HL-60/S4 treated with phorbol 12-myristate 13-acetate at 8.2 ng/mL for 4 days and 3 days (cell line): ENCODE measurements around the gene ABCF3.

Source experiments
- in situ Hi-C: fragments of 300-500 bp; cut with MboI; formaldehyde crosslinking; loops from 2 replicates; pipeline ENCODE4 v1.15.0; 2022; ENCODE audit warnings: low sequenced_read_pairs

The ABCF3 gene

DNA sequence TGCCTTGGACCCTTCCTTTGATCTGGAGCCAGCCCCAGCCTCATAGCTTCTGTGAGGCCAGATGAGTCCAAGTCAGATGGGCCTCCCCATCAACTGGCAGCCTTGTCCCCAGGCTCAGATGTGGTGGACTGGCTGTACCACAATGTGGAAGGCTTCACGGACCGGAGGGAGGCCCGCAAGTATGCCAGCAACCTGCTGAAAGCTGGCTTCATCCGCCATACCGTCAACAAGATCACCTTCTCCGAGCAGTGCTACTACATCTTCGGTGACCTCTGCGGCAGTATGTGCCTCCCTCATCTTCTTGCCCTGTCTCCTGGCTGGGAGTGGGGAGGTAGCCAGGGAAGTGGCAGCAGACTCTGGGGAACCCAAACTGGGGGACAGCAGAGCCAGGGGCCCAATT lies 18.2 kb upstream of the ABCF3 start:
- in situ Hi-C loops, result no loop called here

DNA sequence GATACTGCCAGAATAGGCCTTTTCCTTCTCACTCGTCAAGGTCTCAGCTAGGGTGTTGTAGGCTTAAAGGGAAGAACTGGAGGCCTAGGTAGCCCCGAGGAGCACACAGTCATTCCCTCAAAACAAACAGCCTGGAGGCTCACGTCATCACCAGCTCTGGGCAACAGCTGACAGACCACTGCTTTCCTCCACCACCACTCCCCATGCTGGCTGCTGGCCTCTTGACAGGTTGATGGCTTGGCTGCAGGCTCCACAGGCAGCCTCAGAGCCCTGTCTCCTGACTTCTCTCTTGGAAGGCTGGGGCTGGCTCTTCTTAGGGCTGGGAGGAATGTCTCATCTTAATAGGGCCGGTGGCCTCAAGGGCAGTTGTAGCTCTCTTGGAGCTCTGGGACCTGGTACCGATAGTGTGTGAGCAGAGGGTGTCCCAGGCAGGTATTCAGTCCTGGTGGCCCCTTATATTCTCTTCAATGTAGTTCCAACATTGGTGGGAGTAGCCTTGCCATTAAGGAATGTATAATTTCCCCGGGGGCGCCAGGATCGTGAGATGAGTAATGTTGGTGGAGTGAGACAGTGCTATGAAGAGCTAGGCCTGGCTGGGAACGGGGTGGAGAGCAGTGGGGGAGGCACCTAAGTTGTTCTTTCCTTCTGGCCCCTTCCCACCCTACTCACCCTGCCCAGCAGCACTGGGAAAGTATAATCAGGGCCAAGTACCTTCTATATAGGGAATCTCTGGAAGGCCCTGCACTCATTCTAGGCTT lies 17.5 kb upstream of the ABCF3 start:
- in situ Hi-C loops, result no loop called here

DNA sequence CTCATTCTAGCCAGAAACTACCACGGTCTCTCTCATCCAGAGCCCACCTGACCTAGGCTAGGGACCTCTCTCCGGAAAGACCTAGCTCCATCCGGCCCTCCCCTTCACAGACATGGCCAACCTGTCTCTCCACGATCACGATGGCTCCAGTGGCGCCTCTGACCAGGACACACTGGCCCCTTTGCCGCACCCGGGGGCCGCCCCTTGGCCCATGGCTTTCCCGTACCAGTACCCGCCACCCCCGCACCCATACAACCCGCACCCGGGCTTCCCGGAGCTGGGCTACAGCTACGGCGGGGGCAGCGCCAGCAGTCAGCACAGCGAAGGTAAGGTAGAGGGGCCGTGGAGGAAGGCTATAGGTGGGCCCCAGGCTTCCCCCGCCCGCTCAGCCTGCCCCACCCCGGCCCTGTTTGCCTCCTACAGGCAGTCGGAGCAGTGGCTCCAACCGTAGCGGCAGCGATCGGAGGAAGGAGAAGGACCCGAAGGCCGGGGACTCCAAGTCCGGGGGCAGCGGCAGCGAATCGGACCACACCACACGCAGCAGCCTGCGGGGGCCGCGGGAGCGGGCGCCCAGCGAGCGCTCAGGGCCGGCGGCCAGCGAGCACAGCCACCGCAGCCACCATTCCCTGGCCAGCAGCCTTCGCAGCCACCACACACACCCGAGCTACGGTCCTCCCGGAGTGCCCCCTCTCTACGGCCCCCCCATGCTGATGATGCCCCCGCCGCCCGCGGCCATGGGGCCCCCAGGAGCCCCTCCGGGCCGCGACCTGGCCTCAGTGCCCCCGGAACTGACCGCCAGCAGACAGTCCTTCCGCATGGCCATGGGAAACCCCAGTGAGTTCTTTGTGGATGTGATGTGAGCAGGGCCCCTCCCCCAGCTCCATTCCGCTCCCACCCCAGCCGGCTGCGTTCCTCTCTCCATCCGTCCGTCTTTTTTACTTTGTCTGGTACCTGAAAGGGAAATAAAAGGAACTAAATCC lies 15.8 kb upstream of the ABCF3 start:
- in situ Hi-C loops, result no loop called here

DNA sequence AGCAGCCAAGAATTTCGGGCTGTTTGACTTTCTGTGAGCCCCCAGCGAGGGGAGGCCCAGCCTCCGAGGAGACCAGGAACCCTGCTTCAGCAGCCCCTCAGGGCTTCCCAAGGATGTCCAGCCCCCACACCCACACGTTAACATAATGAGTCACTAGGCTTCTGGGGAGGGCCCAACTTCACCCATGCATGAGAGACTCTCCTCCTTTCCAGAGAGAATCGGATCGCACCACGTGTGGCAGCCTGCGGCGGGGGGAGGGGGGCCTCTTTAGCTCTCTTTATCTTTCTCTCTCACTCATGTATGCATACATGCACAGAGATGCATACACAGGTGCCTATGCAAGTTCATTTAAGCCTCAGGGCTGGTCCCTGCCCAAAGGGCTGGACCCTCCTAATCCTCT lies 14.4 kb upstream of the ABCF3 start:
- in situ Hi-C loops, result no loop called here

DNA sequence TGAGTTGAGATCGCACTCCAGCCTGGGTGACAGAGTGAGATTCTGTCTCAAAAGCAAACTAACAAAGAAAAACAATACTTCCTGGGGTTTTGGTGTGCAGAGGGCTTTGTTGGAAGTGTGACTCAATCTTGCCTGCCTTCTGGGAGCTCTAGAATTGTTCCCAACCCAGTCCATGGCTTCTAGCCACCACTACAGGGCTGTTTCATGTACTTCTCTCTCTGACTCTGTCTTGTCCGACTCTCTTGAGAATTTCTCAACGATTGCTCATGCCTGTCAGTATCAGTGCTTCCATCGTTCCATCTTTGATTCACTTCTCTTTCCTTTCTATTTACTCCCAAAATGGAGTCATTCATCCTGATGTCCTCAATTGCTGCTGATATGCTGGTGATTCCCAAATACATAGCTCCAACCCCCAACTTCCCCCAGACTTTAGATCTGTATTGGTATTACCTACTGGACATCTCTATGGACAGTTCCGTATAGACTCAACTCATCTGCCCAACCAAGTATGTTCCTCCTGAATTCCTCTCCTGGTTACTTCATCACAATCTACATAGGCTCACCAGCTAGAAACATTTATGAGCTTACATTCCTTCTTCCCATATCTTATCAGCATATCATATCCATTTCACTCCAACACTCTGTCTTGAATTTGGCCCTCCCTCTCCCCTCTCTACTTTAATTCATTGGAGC lies 13.2 kb upstream of the ABCF3 start:
- in situ Hi-C loops, result no loop called here

DNA sequence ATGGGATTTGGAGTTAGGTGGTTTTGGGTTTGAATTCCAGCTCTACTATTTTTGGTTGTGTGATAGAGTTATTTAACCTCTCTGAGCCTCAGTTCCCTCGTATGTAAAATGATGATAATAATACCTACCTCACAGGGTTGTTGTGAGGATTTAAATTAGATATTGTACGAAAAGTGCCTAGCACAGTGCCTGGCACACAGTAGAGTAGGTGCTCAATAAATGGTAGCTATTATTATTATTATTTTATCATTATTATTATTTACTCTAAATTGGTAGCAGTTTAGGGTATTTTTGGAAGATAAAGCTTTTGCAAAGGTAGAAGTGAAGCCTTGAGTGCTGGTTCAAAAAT lies 12.7 kb upstream of the ABCF3 start:
- in situ Hi-C loops, result no loop called here

DNA sequence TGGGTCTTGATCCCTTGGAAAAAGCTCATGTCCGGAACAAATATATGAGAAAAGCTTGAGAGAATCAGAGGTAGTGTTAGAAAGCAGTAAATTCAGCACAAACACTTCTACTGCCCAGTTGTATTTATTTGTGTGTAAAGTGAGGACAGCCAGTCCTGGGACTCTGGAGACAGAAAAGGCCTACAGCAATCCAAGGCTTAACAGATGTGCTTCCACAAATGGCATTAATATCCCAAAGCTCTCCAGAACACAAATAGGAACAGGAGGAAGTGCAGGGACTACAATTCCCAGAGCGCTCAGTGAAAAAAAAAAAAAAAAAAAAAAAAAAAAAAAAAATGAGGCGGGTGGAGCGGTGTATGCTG lies 11.7 kb upstream of the ABCF3 start:
- in situ Hi-C loops, result no loop called here

DNA sequence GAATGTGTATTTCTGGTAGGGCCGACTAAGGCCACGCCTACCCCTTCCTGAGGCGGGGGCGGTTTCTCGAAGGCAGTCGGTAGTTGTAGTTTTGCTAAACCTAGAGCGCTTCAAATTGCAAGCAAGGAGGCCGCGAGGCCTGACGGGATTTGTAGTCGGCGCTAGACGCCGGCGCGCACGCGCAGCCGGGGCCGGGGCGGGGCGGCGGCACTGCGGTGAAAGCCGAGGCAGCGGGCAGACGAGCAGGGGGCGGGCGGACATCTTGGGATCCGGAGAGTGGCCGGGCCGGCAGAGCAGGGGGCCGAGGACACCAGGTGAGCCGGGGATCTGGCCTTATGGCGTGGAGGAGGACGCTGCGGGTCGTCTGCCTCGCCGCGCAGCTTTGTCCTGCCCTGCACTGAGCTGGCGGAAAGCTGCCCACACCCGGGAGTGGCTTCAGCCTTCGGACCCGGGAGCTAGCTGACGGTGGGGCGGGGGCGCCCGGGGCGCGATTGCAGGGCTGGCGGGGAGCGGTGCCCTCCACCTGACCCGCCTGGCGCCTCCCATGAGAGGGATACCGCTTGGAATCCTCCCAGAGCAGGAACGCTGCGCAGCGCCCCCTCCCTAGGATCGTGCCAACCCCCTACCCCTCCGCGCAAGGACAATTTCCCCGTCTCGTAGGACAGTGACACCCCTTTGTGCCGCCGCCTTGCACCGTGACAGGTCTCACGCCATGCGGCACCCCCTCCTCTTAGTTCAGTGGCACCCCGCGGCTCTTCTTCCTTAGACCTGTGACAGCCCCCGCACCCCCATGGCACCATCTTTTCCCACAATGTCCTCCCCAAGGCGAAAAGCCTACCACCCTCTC lies 11.1 kb upstream of the ABCF3 start, which contains the start of gene AP2M1:
AP2M1 (plus strand) TSS at position 210 of the 847 bp plus-strand sequence. CDS start 2,139 bp downstream, outside the sequence.
- in situ Hi-C loops, result no loop called here

DNA sequence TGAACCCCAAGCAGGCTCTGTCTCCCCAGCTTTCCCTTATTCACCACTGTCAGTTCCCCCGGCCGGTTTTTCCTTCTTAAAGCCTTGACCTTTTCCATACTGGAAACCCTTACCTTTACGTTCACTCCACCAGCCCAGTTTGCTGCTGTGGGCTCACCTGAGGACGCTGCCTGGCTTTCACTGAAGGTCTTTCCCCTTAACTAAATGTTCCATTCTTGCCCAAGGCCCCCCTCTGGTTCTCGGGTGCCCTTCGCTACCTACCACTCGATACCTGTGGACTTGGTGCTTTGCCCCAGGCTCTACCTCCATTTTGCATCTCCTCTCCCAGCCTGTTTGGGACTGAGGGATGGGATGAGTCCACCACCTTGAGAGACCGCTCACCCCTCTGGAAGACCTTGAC lies 10.5 kb upstream of the ABCF3 start:
- in situ Hi-C loops, result no loop called here

DNA sequence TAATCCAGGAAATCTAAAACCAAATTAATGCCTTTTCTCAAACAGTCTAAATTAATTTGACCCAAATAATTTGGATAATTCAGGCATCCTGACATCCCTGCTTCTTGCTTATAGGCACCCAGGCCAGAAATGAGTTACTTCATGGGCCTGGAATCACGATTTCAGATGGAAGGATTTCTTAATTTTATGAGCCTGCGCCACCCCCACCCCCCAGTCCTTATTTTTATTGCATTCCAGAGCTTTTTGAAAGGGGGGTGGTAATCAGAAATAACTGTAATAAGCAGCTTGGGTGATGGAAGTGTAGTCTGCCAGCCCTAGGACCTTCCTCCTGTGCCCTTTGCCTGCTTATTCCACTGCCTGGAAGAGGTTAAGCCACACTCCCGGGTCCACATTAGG lies 10.0 kb upstream of the ABCF3 start:
- in situ Hi-C loops, result no loop called here

DNA sequence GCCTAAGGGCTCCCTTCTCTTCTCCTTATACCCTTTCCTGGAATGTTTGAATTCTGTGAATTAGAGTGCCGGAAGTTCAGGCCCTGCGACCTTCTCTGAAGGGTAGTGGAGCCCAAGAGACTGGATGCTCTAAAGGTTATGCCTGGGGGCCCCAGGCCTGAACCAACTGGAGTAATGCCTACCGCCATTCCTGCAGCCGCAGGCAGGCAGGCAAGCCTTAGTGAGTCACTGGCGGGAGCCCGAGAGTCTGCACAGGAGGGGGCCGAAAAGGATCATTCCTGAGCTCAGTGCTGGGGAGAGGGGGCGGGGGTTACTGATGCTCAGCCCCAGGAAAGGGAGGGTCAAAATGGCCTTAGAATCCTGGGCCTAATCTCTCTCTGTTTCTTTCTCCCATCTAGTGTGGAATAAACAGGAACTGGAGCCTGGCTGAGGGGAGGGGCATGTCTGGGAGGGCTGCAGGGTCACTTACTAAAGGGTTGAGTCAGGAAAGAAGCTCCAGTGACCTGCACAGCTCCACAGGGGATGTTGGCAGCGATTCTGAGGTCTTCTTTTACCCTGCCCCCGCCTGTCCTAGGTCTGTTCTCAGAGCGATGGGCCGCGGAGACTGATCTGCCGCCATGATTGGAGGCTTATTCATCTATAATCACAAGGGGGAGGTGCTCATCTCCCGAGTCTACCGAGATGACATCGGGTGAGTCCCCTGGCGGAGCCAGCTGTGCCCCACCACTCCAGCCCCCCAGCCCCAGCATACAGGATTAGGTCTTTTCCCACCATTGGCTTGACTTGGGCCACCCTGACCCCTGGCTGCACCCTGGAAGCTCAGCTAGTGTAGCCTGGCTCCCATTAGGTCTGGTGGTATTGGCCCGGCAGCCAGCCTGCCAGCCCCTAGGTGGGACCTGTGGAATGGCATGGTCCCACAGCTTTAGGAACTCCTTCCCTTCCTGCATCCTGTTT lies 9.3 kb upstream of the ABCF3 start:
- in situ Hi-C loops, result no loop called here

DNA sequence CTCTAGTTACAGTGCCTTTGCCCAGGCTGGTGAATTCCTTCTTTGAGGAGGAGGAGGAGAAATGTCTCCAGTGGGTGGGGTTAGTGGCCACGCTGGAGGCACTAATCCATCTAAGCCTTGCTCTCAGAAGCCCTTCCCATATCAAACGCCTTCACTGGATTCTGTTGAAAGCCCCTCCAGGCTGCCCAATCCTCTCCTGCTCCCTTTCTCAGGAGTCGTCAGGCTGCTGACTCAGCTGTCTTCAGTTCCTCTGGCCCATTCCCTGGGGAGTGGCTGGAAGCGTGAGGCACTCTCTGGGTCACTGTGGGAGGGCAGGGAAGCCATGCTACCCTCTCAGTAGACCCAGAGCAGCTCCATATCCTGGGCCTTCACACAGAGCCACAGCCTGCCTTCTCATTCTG lies 8.7 kb upstream of the ABCF3 start:
- in situ Hi-C loops, result no loop called here

DNA sequence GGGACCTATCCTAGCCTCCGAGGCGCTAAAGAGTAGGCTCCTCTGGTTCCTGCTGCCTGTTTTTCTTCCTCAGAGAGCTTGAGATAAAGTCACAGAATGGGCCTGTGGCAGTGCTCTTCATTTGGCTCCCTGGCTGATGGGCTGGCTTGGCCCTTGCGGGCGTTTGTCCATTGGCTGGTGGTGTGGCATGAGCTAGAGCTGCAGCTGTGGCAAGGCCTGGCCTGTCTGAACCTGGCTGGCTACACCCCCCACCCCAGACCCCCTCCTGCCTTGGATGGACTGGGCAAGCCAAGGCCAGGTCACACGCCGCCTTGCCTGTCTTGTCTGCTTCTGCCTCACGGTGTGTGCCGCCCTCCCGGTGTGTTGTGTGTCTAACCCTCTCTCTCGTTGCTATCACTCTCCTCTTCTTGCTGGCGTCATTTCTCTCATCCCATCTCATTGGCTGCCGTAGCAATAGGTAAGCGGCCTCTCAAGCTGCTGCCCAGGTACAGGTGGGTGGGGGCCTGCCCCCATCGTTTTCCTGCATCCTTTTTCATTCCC lies 8.2 kb upstream of the ABCF3 start:
- in situ Hi-C loops, result no loop called here

DNA sequence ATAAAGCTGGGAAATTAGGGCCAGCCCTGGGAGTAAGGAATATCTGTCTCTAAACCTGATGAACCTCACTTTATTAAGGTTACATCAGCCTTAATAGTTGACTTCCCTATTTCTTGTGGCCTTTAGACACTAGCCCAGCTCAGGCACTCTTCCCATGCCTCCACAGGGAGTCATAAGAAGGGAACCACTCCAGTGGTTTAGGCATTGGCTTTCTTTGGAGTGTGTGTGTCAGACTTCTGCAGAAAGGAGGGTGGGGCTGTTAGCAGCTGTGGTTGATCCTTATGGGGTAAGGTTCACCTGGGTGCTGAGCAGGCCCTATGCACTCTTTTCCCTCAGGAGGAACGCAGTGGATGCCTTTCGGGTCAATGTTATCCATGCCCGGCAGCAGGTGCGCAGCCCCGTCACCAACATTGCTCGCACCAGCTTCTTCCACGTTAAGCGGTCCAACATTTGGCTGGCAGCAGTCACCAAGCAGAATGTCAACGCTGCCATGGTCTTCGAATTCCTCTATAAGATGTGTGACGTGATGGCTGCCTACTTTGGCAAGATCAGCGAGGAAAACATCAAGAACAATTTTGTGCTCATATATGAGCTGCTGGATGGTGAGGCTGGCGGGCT lies 7.4 kb upstream of the ABCF3 start:
- in situ Hi-C loops, result no loop called here

DNA sequence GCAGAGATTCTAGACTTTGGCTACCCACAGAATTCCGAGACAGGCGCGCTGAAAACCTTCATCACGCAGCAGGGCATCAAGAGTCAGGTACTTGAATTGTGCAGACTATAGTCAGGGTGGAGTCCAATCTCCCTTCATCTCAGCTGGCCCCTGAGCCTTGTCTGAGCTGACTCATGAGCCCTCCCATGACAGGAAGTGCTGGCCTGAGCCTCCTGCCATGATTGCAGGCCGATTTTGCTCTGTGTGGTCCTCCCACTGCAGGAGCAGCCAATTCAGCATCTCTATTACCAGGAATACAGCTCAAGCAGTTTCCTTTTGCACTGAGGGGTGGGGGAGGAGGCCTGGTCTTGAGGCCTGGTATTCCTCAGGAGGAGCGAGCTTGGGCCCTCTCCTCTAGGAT lies 5.8 kb upstream of the ABCF3 start:
- in situ Hi-C loops, result no loop called here

DNA sequence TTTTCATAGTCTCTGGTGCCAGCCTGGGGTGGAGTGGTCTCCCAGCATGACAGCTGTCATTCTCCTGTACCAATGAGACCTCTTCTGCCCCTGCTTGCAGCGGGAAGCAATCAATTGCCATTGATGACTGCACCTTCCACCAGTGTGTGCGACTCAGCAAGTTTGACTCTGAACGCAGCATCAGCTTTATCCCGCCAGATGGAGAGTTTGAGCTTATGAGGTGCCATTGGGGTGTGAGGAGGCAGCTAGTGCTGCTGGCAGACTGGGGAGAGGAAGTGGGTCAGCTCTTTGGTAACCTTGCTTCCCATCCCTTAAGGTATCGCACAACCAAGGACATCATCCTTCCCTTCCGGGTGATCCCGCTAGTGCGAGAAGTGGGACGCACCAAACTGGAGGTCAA lies 4.4 kb upstream of the ABCF3 start:
- in situ Hi-C loops, result no loop called here

DNA sequence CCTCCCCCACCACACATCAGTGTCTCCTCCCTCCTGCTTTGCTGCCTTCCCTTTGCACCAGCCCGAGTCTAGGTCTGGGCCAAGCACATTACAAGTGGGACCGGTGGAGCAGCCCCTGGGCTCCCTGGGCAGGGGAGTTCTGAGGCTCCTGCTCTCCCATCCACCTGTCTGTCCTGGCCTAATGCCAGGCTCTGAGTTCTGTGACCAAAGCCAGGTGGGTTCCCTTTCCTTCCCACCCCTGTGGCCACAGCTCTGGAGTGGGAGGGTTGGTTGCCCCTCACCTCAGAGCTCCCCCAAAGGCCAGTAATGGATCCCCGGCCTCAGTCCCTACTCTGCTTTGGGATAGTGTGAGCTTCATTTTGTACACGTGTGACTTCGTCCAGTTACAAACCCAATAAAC lies 2.3 kb upstream of the ABCF3 start:
- in situ Hi-C loops, result no loop called here

DNA sequence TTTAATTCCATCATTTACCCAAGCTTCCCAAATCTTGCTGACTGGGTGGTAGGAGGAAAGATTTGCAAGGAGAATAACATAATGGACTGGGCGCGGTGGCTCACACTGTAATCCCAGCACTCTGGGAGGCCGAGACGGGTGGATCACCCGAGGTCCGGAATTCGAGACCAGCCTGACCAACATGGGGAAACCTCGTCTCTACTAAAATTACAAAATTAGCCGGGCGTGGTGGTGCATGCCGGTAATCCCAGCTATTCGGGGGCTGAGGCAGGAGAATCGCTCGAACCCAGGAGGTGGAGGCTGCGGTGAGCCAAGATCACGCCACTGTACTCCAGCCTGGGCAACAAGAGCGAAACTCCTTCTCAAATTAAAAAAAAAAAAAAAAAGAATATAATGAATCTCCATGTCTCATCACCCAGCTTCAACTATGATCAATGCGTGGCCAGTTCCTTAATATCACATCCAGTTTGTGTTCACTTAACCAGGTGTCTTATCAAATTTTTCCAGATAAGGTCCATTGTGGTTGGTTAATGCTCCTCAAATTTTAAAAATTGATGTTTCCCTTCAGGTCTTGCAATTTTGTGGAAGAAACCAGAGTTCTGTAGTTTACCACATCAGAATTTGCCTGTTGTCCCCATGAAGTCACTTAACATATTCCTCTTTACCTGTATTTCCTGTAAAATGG lies 1.3 kb upstream of the ABCF3 start:
- in situ Hi-C loops, result no loop called here
